Skeletal muscle tissue (tissue), 4 donors: ENCODE data around the gene IRF2BP1. TPM values are rescaled to one million over a fixed set of nuclear protein-coding genes. Genes with fewer than 3 reads are reported as not detected.
"Not testable (repeated sequence)": the region's sequence is repeated elsewhere in the genome, so short reads cannot be mapped to it uniquely, and the experiment has no call there.

Experiments used
- H3K27ac ChIP-seq: one replicate; pipeline ENCODE4 v1.7.0; 2013; ENCODE audit warnings: mild to moderate bottlenecking, low read depth, low read length, inconsistent platforms
- H3K27me3 ChIP-seq, 3 donors: one replicate each; pipeline ENCODE4 v1.7.0; 2013; ENCODE audit warnings: low read length in 3 of 3; ENCODE audit not compliant: control insufficient read depth in 3 of 3, insufficient read depth in 3 of 3
- H3K36me3 ChIP-seq, 3 donors: one replicate each; pipeline ENCODE4 v1.7.0; 2013; ENCODE audit warnings: low read length in 3 of 3; ENCODE audit not compliant: control insufficient read depth in 3 of 3, insufficient read depth in 3 of 3
- H3K4me1 ChIP-seq, 3 donors: one replicate each; pipeline ENCODE4 v1.7.0; 2013; ENCODE audit warnings: low read length in 3 of 3, mild to moderate bottlenecking in 3 of 3; ENCODE audit not compliant: control insufficient read depth in 3 of 3, insufficient read depth in 3 of 3
- H3K4me3 ChIP-seq, 3 donors: one replicate each; pipeline ENCODE4 v1.7.0; 2013; ENCODE audit warnings: low read length in 3 of 3
- H3K9ac ChIP-seq, 3 donors: one replicate each; pipeline ENCODE4 v1.7.0; 2013; ENCODE audit warnings: low read length in 3 of 3, mild to moderate bottlenecking in 3 of 3, moderate library complexity in 2 of 3, low read depth in 1 of 3
- H3K9me3 ChIP-seq, 3 donors: one replicate each; pipeline ENCODE4 v1.7.0; 2013; ENCODE audit warnings: low read length in 3 of 3; ENCODE audit not compliant: control insufficient read depth in 3 of 3
- total RNA-seq: library from RNA; depleted of rRNA; stranded (reverse); fragments of >200 nt; gene quantifications from one replicate; pipeline ENCODE4 v1.2.3, GENCODE V29; 2014
- donor health status: Osteomylitis.

The IRF2BP1 gene
- total RNA-seq, 1 donor from 2014 or later: 24.5 TPM

DNA sequence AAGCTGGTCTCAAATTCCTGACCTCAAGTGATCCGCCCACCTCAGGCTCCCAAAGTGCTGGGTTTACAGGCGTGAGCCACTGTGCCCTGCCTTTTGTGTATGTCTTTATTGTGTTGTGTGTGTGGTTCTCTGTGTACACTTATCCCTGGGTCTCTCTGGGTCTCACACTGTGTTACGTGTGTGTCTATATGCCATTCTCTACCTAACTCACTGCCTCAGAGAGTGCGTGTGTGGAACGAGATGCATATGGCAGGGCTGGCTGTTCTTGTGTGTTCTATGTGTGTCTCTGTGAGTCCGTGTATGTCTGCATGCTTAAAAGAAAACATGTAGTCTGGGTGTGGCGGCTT is 11.3 kb downstream of the IRF2BP1 start:
- H3K27me3 ChIP-seq: peaks cover 0 to 14% (median 9%) of the 10 kb centered on the region in 3 donors
- peaks cover 3 to 13% (median 5%) of the 10 kb centered on the region in 3 donors for H3K4me1 ChIP-seq
- H3K36me3 ChIP-seq: no peaks in the 10 kb centered on the region
- H3K9ac ChIP-seq: no peak overlapping the region
- no peak overlapping the region for H3K4me3 ChIP-seq
- no peaks in the 10 kb centered on the region for H3K9me3 ChIP-seq
- H3K27ac ChIP-seq: no peak overlapping the region

GRCh38 chr19:45873219-45873772 is 12.6 kb downstream of the IRF2BP1 start:
- Histone ChIP-seq H3K27me3 (peaks cover 0 to 14% (median 9%) of the 10 kb centered on the region in 3 donors), H3K9ac (no peak overlapping the region)

GRCh38 chr19:45872095-45872919 is 13.6 kb downstream of the IRF2BP1 start:
- H3K27me3 ChIP-seq: peaks cover 0 to 5% (median 3%) of the 10 kb centered on the region in 3 donors
- peaks cover under 1 to 4% (median 3%) of the 10 kb centered on the region in 3 donors for H3K4me1 ChIP-seq
- H3K9ac ChIP-seq: no peak overlapping the region
- H3K27ac ChIP-seq: no peak overlapping the region
- no peak overlapping the region for H3K4me3 ChIP-seq
- no peaks in the 10 kb centered on the region for H3K36me3 ChIP-seq
- H3K9me3 ChIP-seq: no peaks in the 10 kb centered on the region

More at GRCh38 chr19:45873219-45873772, 12.6 kb downstream of the IRF2BP1 start:
- peaks cover 3 to 10% (median 5%) of the 10 kb centered on the region in 3 donors for H3K4me1 ChIP-seq
- no peak overlapping the region for H3K27ac ChIP-seq
- H3K4me3 ChIP-seq: no peak overlapping the region
- H3K36me3 ChIP-seq: no peaks in the 10 kb centered on the region
- H3K9me3 ChIP-seq: no peaks in the 10 kb centered on the region

GRCh38 chr19:45870798-45871197 is 15.1 kb downstream of the IRF2BP1 start:
- no peaks in the 10 kb centered on the region for H3K9me3 ChIP-seq
- no peak overlapping the region for H3K9ac ChIP-seq
- no peak overlapping the region for H3K27ac ChIP-seq
- H3K27me3 ChIP-seq: peaks cover 0 to 3% (median 3%) of the 10 kb centered on the region in 3 donors
- no peaks in the 10 kb centered on the region for H3K4me1 ChIP-seq
- no peak overlapping the region for H3K4me3 ChIP-seq
- no peaks in the 10 kb centered on the region for H3K36me3 ChIP-seq

DNA sequence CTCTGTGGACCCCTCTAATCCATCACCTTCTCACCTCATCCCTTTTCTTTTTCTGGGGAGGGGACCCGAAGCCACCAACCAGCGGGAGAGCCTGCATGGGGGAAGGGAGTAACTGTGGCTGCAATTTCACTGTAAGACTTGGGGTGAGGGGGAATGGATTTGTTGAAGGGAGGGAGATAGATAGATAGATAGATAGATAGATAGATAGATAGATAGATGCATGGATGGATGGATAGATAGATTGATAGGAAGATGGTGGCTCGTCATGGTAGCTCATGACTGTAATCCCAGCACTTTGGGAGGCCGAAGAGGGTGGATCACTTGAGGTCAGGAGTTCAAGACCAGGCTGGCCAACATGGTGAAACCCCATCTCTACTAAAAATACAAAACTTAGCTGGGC is 18.7 kb downstream of the IRF2BP1 start:
- H3K4me1 ChIP-seq: peaks cover 7 to 14% (median 9%) of the 10 kb centered on the region in 3 donors
- not testable (repeated sequence) for H3K9me3 ChIP-seq, H3K9ac ChIP-seq, H3K27ac ChIP-seq, H3K36me3 ChIP-seq, H3K4me3 ChIP-seq
- peaks cover 4 to 20% (median 20%) of the 10 kb centered on the region in 3 donors for H3K27me3 ChIP-seq

GRCh38 chr19:45866400-45867176 is 19.4 kb downstream of the IRF2BP1 start:
- no peak overlapping the region for H3K4me3 ChIP-seq
- peaks cover 7 to 20% (median 14%) of the 10 kb centered on the region in 3 donors for H3K4me1 ChIP-seq
- no peak overlapping the region for H3K27ac ChIP-seq
- no peak overlapping the region for H3K9ac ChIP-seq
- no peaks in the 10 kb centered on the region for H3K36me3 ChIP-seq
- peaks cover 4 to 20% (median 20%) of the 10 kb centered on the region in 3 donors for H3K27me3 ChIP-seq
- H3K9me3 ChIP-seq: no peaks in the 10 kb centered on the region

GRCh38 chr19:45865269-45865948 is 20.5 kb downstream of the IRF2BP1 start:
- no peak overlapping the region for H3K27ac ChIP-seq
- no peak overlapping the region for H3K4me3 ChIP-seq
- no peaks in the 10 kb centered on the region for H3K9me3 ChIP-seq
- peaks cover 7 to 20% (median 14%) of the 10 kb centered on the region in 3 donors for H3K4me1 ChIP-seq
- H3K36me3 ChIP-seq: peaks cover 0 to 2% (median 0%) of the 10 kb centered on the region in 3 donors
- H3K9ac ChIP-seq: no peak overlapping the region
- peaks cover 4 to 20% (median 20%) of the 10 kb centered on the region in 3 donors for H3K27me3 ChIP-seq

DNA sequence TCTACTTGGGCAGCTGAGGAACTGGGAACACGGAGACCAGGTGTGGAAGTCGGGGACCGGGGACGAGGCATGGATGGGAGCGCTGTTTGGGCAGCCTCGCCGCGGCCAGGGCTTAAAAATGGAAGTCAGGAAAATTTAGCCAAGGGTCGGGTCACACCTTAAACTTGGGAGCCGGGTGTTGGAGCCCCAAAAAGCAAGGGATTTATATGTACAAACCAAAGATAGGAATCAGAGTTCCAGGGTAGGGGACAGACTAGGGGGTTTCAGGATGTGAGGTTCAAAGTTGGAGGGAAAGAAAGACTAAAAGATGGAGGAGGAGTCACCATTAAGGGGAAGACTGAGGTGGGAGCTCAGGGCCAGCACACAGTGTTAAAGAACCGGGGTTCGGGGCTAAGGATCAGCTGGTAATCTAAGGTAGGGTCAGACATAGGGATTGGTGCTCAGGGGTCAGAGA is 21.3 kb downstream of the IRF2BP1 start:
- Histone ChIP-seq H3K9ac (no peak overlapping the region), H3K27ac (no peak overlapping the region), H3K36me3 (peaks cover 0 to 2% (median 2%) of the 10 kb centered on the region in 3 donors), H3K27me3 (peaks cover 4 to 20% (median 20%) of the 10 kb centered on the region in 3 donors), H3K4me1 (peaks cover 7 to 20% (median 14%) of the 10 kb centered on the region in 3 donors), H3K9me3 (no peaks in the 10 kb centered on the region), H3K4me3 (no peak overlapping the region)

GRCh38 chr19:45863840-45864628 is 21.9 kb downstream of the IRF2BP1 start, which contains the start of gene FOXA3:
FOXA3 (plus strand) TSS chr19:45864326; CDS start chr19:45864457, 131 bp downstream.
- Histone ChIP-seq H3K36me3 (peaks cover under 1 to 6% (median 6%) of the 10 kb centered on the region in 3 donors), H3K27me3 (peaks cover 4 to 20% (median 20%) of the 10 kb centered on the region in 3 donors), H3K9me3 (no peaks in the 10 kb centered on the region), H3K9ac (peak within 1 kb of the TSS in 2 of 3 donors; percentile 51 to 62), H3K27ac (no peak within 1 kb of the TSS), H3K4me3 (peak within 1 kb of the TSS; percentile 58 to 77 (median 75)), H3K4me1 (peaks cover 7 to 20% (median 14%) of the 10 kb centered on the region in 3 donors)
